CD1c-positive myeloid dendritic cell (primary cell): ENCODE results near the gene KAZALD1.
A peak's percentile ranks its signal among the peaks of the same experiment; 100 is the strongest.

Source experiments
- DNase-seq: peaks from one replicate; pipeline ENCODE4 v3.0.0-alpha.2; 2016; ENCODE audit errors: extremely low spot score

The KAZALD1 gene, protein sequence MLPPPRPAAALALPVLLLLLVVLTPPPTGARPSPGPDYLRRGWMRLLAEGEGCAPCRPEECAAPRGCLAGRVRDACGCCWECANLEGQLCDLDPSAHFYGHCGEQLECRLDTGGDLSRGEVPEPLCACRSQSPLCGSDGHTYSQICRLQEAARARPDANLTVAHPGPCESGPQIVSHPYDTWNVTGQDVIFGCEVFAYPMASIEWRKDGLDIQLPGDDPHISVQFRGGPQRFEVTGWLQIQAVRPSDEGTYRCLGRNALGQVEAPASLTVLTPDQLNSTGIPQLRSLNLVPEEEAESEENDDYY

GRCh38 chr10:101061624-101062231, at the start of gene KAZALD1:
Gene KAZALD1, plus strand, starts transcription at chr10:101061989. Its CDS starts 604 bp downstream, at chr10:101062593.
- DNase-seq, result no peak

DNA sequence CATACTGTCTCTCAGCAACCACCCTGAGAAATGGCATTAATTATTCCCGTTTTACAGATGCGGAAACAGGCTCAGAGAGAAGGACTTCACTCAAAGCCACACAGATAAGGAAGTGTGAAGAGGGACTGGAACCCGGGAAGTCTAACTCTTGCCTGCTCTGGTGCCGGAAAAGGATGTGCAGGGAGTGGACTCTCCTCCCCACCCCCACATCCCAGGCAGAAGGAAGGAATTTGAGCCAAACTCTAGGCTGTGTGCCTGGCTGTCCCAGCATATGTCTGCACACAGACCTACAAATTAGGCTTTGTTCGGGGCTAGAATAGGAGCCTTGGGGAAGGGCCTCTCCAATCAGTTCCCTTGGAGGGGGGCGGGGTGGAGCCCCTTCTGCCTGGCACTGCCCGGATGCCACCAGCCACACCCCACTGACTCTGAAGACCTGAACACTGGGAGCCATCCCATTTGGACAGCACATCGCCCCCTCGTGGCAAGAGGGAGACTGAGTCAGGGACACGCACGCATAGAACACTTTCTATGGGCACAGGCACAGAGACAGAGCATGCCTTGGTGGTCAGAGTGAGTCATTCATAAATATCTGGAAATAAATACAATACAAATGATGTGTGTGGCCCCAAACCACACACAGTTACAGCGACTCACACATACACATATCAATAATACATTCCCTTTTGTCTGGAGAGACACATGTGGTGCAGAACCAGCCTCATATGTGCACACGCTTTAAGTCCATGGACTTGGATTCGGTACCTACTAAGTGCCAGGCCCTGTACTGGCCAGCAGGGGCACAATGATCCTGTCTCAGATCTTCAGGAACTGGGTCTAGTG, 49.0 kb upstream of the KAZALD1 start:
- DNase-seq, result peak; percentile 78

- no peak for DNase-seq
These were observed 48.4 kb upstream of the KAZALD1 start for GRCh38 chr10:101013365-101013825.

GRCh38 chr10:101014230-101014884, 47.4 kb upstream of the KAZALD1 start:
- DNase-seq, result peak; percentile 77

- DNase-seq, result peak; percentile 65
These were observed 46.7 kb upstream of the KAZALD1 start for GRCh38 chr10:101014966-101015581.

GRCh38 chr10:101015582-101015973, 46.2 kb upstream of the KAZALD1 start:
- DNase-seq, result no peak

GRCh38 chr10:101016814-101017213, 45.0 kb upstream of the KAZALD1 start:
- DNase-seq, result no peak

- peak; percentile 59 for DNase-seq
These were observed 43.6 kb upstream of the KAZALD1 start for GRCh38 chr10:101018118-101018599.

DNA sequence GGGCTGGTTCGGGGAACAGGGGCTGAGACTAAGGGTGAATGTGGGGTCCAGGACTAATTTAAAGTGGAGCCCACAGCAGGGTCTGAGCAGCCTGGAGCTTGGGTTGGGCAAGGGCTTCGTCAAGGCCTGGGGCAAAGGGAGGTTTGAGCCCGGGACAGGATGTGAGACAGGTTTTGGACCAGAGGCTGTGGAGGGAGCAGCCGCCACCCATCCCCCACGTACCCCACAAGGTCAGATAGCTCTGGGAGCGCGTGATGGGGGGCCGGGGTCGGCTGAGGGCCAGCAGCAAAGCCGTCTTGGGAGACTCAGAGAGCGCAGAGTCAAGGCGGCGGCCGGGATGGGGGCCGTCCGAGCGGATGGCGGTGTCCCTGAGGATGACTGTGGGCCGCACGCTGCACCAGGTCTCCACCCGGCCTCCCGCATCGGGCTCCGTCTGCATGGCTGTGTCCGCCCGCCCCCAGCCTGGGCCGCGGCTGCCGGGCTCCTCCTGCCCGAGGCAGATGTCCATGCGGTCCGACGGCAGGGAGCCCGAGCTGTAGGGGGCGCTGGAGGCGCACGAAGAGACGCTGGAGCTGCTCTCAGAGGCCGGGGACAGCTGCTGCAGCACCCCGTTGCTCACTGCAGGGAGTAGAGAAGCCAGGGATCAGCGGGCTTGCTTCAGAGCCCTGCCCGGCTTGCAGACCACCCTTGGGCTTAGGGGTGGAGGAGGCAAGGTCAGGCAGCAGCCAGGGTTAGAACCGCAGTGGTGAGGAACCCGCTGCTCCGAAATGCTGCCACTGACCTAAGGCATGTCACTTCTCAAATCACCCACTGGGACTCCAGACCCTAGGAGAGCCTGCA, 43.0 kb upstream of the KAZALD1 start:
- DNase-seq, result peak; percentile 83

GRCh38 chr10:101019440-101019703, 42.4 kb upstream of the KAZALD1 start:
- peak; percentile 34 for DNase-seq

DNA sequence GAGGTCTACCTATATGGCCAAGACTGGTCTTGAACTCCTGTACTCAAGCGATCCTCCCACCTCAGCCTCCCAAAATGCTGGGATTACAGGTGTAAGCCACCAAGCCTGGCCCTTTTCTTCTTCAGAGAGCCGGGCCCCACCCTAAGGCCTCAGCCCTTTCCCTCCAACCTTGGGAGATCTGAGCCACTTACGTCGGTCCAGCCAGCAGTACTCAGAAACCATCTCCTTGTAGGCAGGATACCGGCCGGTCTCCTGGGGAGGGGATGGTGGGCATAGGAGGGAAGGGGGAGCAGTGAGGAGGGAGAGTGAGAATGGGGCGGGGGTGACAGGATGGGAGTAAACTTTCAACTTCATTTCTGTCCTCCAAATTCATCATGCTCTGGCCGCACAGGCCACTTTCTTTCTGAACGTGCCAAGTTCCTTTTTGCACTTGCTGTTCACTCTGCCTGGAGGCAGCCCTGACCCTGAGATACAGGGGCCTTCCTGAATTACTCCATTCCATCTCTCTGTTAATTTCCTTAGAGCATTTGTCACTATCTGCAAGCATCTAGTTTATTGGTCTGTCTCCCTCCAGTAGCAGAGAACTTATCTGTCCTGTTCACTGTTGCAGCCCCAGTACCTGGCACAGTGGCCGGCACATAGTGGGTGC, 41.2 kb upstream of the KAZALD1 start:
- no peak for DNase-seq

DNA sequence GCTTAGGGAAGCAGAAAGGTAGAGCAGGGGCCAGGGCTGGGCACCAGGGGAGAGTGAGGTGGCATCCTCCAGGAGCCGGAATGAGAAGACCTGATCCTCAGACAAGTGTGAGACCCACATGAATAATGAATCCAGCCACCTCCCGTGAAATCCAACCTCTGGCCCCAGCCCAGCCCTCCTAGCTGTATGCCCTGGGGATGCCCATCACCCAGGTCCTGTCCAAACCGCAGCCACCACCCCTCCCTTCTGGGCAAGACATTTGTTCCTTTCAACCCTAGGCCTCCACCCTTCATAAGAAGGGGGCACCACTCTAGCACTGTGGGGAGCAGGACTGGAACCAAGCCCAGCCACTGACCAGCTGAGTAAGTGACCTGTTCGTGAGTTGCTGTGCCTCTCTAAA, 40.5 kb upstream of the KAZALD1 start:
- DNase-seq, result no peak

GRCh38 chr10:101021692-101022251, 40.0 kb upstream of the KAZALD1 start:
- no peak for DNase-seq

DNA sequence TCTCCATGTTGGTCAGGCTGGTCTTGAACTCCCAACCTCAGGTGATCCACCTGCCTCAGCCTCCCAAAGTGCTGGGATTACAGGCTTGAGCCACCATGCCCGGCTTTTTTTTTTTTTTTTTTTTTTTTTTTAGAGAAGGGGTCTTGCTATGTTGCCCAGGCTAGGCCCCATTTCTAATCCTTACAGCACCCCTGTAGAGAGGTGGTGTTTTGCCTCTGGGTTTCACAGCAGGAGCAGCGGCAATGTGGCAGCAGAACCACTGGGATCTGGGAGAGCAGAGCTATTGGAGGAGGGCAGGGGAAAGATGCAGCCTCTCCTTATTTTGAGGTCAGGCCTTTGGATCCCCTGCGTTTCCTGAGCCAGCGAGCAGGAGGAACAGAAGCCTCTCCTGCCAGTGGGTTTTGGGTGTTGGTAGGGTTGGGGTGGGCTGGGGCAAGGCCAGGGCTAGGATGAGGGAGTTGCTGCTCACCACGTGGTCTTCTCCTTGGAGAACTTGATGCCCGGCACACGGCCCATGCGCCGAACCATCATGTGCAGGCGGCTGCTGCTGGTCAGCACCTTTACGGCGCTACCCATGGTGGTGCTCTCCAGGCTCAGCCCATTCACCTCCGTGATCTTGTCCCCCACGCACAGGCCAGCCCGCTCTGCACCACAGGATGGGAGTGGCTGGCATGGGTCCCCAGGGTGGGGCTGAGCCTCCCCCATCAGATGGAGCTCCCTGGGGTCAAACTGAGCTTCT, 38.7 kb upstream of the KAZALD1 start:
- no peak for DNase-seq

DNA sequence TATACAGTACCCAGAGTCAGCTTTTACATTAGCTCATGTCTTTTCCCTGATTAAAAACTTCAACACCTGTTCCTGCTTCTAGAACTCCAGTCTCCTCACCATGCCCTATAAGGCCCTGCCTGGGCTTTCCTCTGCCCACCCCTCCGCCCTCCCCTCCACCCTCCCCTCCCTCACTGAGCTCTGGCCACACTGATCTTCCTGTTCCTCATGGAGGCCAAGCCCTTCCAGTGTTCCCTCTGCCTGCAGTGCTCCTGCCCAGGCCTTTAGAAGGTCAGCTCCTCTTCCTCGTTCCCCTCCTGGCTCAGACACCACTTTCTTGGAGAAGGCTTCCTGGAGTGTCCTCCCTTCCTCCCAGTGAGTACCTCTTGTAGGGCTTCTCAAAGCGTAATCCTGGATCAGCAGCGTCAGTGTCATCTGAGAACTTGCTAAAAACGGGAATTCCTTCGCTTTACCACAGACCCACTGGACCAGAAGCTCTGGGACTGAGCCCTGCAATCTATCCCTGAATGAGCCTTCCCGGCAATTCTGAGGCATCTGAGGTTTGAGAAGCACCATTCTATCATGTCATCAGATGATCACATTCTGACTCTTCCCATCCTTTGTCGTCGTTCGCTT, 34.6 kb upstream of the KAZALD1 start:
- DNase-seq, result peak; percentile 29

DNA sequence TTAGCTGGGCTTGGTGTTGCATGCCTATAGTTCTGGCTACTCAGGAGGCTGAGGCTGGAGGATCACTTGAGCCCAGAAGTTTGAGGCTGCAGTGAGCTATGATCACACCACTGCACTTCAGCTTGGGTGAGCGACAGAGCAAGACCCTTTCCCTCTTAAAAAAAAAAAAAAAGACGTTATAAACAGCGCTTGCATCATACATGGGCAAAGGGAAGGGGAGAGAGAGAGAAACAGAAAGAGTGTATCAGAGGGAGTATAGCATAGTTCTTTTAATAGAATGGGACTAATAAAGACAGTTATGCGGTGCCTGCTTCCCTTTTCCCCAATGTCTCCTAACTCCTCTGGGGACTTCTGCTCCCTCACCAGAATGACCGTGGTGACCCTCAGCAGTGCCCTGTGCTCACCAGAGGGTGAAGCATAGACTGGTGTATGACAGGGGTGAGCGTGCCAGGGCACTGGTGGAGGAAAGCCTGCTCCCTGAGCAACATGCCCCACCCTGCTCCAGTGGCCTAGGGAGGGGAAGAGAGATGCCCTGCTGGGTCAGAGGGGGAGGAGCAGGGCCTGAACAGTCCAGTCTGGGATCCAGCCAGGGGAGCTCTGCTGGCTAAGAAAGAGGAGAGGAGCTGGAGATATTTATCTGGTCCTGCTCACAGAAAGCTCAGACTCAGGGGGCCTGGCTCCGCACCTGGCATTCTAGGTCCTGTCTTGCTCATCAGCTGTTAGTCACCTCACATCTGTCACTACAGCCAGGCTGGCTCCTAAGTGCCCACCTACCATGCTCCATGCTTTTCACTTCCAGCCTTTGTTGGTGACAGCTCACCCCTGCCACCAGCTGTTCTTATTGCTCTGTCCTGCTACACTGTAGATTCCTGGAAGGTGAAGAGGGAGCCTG, 33.1 kb upstream of the KAZALD1 start:
- DNase-seq, result peak; percentile 64

GRCh38 chr10:101029520-101030295, 32.1 kb upstream of the KAZALD1 start:
- no peak for DNase-seq
